HepG2 (cell line): Measurements from ENCODE around the gene RAC3. TPM values are rescaled to one million over a fixed set of nuclear protein-coding genes. Genes with fewer than 3 reads are reported as not detected.

Experiments used
- BCL6 ChIP-seq: IDR thresholded peaks from 2 replicates; pipeline ENCODE4 v1.6.1; 2016; ENCODE audit warnings: missing genetic modification reagents, missing compliant biosample characterization
- CBX2 ChIP-seq, 2 experiments: fragments of 200-600 bp in 1 of 2; sonication (generic); formaldehyde crosslinking in 1 of 2; IDR thresholded peaks; 2 replicates each; pipeline versions ENCODE4 v1.7.0 to v1.8.1; 2018 to 2022; ENCODE audit warnings: low read depth in 2 of 2, low read length in 1 of 2, mild to moderate bottlenecking in 1 of 2, missing genetic modification reagents in 1 of 2
- CEBPG ChIP-seq: IDR thresholded peaks from 2 replicates; pipeline ENCODE4 v1.6.1; 2016
- FOSL1 ChIP-seq: sonication (generic); formaldehyde crosslinking; IDR thresholded peaks from 2 replicates; pipeline ENCODE4 v1.9.0; 2021; ENCODE audit warnings: missing genetic modification reagents, borderline replicate concordance
- JDP2 ChIP-seq: sonication (generic); formaldehyde crosslinking; IDR thresholded peaks from 2 replicates; pipeline ENCODE4 v1.8.1; 2022; ENCODE audit warnings: missing genetic modification reagents, borderline replicate concordance
- MAF1 ChIP-seq: sonication (generic); formaldehyde crosslinking; IDR thresholded peaks from 2 replicates; pipeline ENCODE4 v1.5.0; 2020; ENCODE audit warnings: missing genetic modification reagents, borderline replicate concordance
- MBD4 ChIP-seq: IDR thresholded peaks from 2 replicates; pipeline ENCODE4 v1.6.1; 2012; ENCODE audit warnings: low read length, inconsistent platforms, borderline replicate concordance
- MIER3 ChIP-seq: IDR thresholded peaks from 2 replicates; pipeline ENCODE4 v1.6.1; 2016; ENCODE audit warnings: missing compliant biosample characterization, borderline replicate concordance
- MYNN ChIP-seq: sonication (generic); formaldehyde crosslinking; IDR thresholded peaks from 2 replicates; pipeline ENCODE4 v1.4.0; 2020; ENCODE audit warnings: mild to moderate bottlenecking, low read depth, missing genetic modification reagents
- NCOA5 ChIP-seq: sonication (generic); formaldehyde crosslinking; IDR thresholded peaks from 2 replicates; pipeline ENCODE4 v1.4.0; 2020; ENCODE audit warnings: missing genetic modification reagents
- NFYC ChIP-seq: IDR thresholded peaks from 2 replicates; pipeline ENCODE4 v1.6.1; 2016; ENCODE audit warnings: missing genetic modification reagents, missing compliant biosample characterization
- NR1H2 ChIP-seq: sonication (generic); formaldehyde crosslinking; IDR thresholded peaks from 2 replicates; pipeline ENCODE4 v1.8.1; 2022; ENCODE audit warnings: low read depth, missing genetic modification reagents, borderline replicate concordance
- NR2F2 ChIP-seq: IDR thresholded peaks from 2 replicates; pipeline ENCODE4 v1.6.1; 2012; ENCODE audit warnings: low read depth, inconsistent platforms, borderline replicate concordance
- SAP130 ChIP-seq: IDR thresholded peaks from 2 replicates; pipeline ENCODE4 v1.6.1; 2016; ENCODE audit warnings: low read depth
- SRSF4 ChIP-seq: fragments of 200-400 bp; formaldehyde crosslinking; IDR thresholded peaks from one replicate; pipeline ENCODE4 v1.6.1; 2018; ENCODE audit warnings: mild to moderate bottlenecking, low read depth, low read length, moderate library complexity; ENCODE audit not compliant: poor library complexity, severe bottlenecking
- STAG1 ChIP-seq: sonication (generic); formaldehyde crosslinking; IDR thresholded peaks from 2 replicates; pipeline ENCODE4 v1.4.0; 2020; ENCODE audit warnings: missing genetic modification reagents
- SUZ12 ChIP-seq: fragments of 150-350 bp; IDR thresholded peaks from 2 replicates; pipeline ENCODE4 v1.6.1; 2014; ENCODE audit warnings: low read depth, low read length
- TGIF2 ChIP-seq: IDR thresholded peaks from 2 replicates; pipeline ENCODE4 v1.6.1; 2016; ENCODE audit warnings: control low read depth, missing compliant biosample characterization
- THAP11 ChIP-seq: IDR thresholded peaks from 2 replicates; pipeline ENCODE4 v1.6.1; 2016; ENCODE audit warnings: missing biosample characterization, missing genetic modification reagents
- YY1 ChIP-seq: IDR thresholded peaks from 2 replicates; pipeline ENCODE4 v1.6.1; 2011; ENCODE audit warnings: low read length, low read depth, moderate library complexity, mild to moderate bottlenecking; ENCODE audit not compliant: insufficient read depth, insufficient replicate concordance
- ZNF33B ChIP-seq: sonication (generic); formaldehyde crosslinking; IDR thresholded peaks from 2 replicates; pipeline ENCODE4 v1.5.1; 2020; ENCODE audit warnings: mild to moderate bottlenecking, missing genetic modification reagents
- ZNF34 ChIP-seq: sonication (generic); formaldehyde crosslinking; IDR thresholded peaks from 2 replicates; pipeline ENCODE4 v1.4.0; 2020; ENCODE audit warnings: mild to moderate bottlenecking, missing genetic modification reagents, borderline replicate concordance
- ZNF451 ChIP-seq: sonication (generic); formaldehyde crosslinking; IDR thresholded peaks from 2 replicates; pipeline ENCODE4 v1.5.0; 2020; ENCODE audit warnings: mild to moderate bottlenecking, missing genetic modification reagents
- ZNF530 ChIP-seq: sonication (generic); formaldehyde crosslinking; IDR thresholded peaks from 2 replicates; pipeline ENCODE4 v1.5.0; 2020; ENCODE audit warnings: low read depth, mild to moderate bottlenecking, missing genetic modification reagents
- ZNF557 ChIP-seq: sonication (generic); formaldehyde crosslinking; IDR thresholded peaks from 2 replicates; pipeline ENCODE4 v1.4.0; 2020; ENCODE audit warnings: missing genetic modification reagents
- ZNF839 ChIP-seq: sonication (generic); formaldehyde crosslinking; IDR thresholded peaks from 2 replicates; pipeline ENCODE4 v1.4.0; 2020; ENCODE audit warnings: missing genetic modification reagents, mild to moderate bottlenecking, borderline replicate concordance
- polyA plus RNA-seq, 8 experiments: library from polyadenylated mRNA; depleted of rRNA in 3 of 8; stranded (reverse) in 7 of 8; unstranded in 1 of 8; fragments of >200 nt; fragmentation: Illumina TruSeq in 4 of 8; extraction: Trizol in 4 of 8; gene quantifications; 2 replicates each; pipeline versions ENCODE4 v1.2.1 to v1.2.3, GENCODE V29; 2011 to 2016; ENCODE audit warnings: low read depth in 4 of 8, missing spikeins in 1 of 8, mixed read lengths in 1 of 8; ENCODE audit not compliant: insufficient read depth in 1 of 8
- total RNA-seq, 5 experiments: library from RNA; depleted of rRNA; stranded (reverse); fragments of >200 nt; fragmentation: Illumina TruSeq; extraction: Trizol; gene quantifications; 2 replicates each; pipeline ENCODE4 v1.2.3, GENCODE V29; 2016; ENCODE audit warnings: low read depth in 1 of 5
- TF ChIP-seq, protein P1 (sequence below): sonication (generic); formaldehyde crosslinking; IDR thresholded peaks from 2 replicates; pipeline ENCODE4 v1.4.0; 2020; ENCODE audit warnings: mild to moderate bottlenecking, missing genetic modification reagents, borderline replicate concordance
- TF ChIP-seq, protein P2 (sequence below): sonication (generic); formaldehyde crosslinking; IDR thresholded peaks from 2 replicates; pipeline ENCODE4 v1.4.0; 2020; ENCODE audit warnings: missing genetic modification reagents

RAC3 gene
- total and polyA plus RNA-seq, 2 of the 13 experiments (the other 11 are each of a cell fraction or from before 2014, with no cell fraction given), result 10.5 to 21.3 TPM

DNA sequence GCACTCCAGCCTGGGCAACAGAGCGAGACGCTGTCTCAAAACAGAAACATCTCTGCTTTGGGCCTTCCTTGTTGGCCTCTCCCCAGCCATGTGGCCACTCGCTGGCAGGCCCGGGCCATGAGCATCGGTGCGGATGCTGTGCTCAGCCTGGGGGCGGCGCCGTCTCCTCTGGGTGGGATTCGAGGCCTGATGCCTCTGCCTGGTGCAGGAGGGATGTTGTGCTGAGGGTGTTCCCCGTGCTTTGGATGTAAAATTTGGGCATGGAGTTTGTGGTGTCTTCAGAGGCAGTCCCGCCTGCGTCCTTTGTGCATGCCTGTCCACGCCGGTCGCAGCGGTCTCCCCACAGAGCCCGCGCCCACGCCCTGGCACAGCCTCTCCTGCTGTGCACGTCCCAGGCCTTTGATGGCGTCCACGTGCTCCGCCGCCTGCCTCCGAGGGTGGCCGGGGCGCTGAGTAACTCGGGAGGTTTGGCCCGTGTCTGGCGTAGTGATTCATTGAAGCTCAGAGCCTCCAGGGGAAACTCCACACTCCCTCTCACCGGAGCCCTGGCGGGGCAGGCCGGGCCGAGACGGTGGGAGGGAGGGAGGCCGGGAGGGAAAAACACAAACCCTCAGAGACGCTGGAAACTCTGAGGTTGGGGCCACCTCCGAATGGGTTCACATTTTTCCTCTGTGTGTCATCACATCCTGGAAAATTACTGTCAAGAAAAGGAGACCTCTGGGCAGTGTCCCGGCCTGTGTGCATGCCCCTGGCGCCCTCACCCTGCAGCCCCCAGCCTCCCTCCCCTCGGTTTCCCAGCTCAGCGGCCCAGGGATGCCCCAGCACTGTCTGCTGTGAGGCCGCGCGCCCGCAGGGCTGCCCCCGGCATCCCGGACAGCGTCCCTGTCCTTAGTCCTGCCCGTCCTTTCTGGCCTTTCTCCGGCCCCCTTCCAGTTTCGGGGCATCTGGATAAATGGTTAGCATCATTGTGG is 27.8 kb upstream of the RAC3 start (continued):
- TF ChIP-seq MBD4, result no peak
- TF ChIP-seq CEBPG (CRISPR knock-in tag), result peak; percentile 31; the same call in 1 of the 2 replicates
- TF ChIP-seq ZNF34, result peak; percentile 76
- TF ChIP-seq MYNN (CRISPR knock-in tag), result peak; percentile 71; the same call in 1 of the 2 replicates
- no peak for TF ChIP-seq SRSF4
- TF ChIP-seq MAF1 (CRISPR knock-in tag), result peak; percentile 73; the same call in 1 of the 2 replicates
- TF ChIP-seq MIER3 (CRISPR knock-in tag), result peak; percentile 62; the same call in 1 of the 2 replicates
- 0 out of 2 replicates have a peak, but pooled peaks have one; percentile 16 for TF ChIP-seq TGIF2 (CRISPR knock-in tag)
- TF ChIP-seq SUZ12, result no peak
- TF ChIP-seq BCL6 (CRISPR knock-in tag), result no peak; the same call in 1 of the 2 replicates
- TF ChIP-seq ZNF451 (CRISPR knock-in tag), result 0 out of 2 replicates have a peak, but pooled peaks have one; percentile 69
- TF ChIP-seq THAP11 (CRISPR knock-in tag), result peak; percentile 67; the same call in 1 of the 2 replicates
- TF ChIP-seq NCOA5 (CRISPR knock-in tag), result no peak
- TF ChIP-seq, protein P1, sequence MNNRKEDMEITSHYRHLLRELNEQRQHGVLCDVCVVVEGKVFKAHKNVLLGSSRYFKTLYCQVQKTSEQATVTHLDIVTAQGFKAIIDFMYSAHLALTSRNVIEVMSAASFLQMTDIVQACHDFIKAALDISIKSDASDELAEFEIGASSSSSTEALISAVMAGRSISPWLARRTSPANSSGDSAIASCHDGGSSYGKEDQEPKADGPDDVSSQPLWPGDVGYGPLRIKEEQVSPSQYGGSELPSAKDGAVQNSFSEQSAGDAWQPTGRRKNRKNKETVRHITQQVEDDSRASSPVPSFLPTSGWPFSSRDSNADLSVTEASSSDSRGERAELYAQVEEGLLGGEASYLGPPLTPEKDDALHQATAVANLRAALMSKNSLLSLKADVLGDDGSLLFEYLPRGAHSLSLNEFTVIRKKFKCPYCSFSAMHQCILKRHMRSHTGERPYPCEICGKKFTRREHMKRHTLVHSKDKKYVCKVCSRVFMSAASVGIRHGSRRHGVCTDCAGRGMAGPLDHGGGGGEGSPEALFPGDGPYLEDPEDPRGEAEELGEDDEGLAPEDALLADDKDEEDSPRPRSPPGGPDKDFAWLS (CRISPR knock-in tag), result no peak; the same call in none of the 2 replicates
- TF ChIP-seq, protein P2, sequence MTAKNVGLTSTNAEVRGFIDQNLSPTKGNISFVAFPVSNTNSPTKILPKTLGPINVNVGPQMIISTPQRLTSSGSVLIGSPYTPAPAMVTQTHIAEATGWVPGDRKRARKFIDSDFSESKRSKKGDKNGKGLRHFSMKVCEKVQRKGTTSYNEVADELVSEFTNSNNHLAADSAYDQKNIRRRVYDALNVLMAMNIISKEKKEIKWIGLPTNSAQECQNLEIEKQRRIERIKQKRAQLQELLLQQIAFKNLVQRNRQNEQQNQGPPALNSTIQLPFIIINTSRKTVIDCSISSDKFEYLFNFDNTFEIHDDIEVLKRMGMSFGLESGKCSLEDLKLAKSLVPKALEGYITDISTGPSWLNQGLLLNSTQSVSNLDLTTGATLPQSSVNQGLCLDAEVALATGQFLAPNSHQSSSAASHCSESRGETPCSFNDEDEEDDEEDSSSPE, result peak; percentile 63
- peak; percentile 89 for TF ChIP-seq SAP130 (CRISPR knock-in tag)
- TF ChIP-seq ZNF33B (CRISPR knock-in tag), result 0 out of 2 replicates have a peak, but pooled peaks have one; percentile 70
- no peak for TF ChIP-seq CBX2 (IDR thresholded peaks at IDR 0.05; ENCODE audit: low read depth, low read length)
- TF ChIP-seq CBX2 (CRISPR knock-in tag; IDR thresholded peaks at IDR 0.05; ENCODE audit: low read depth), result 0 out of 2 replicates have a peak, but pooled peaks have one; percentile 42
- TF ChIP-seq STAG1 (CRISPR knock-in tag), result peak; percentile 36
- no peak for TF ChIP-seq ZNF530 (CRISPR knock-in tag)
- TF ChIP-seq FOSL1 (CRISPR knock-in tag), result peak; percentile 39; the same call in 1 of the 2 replicates
- TF ChIP-seq NR1H2 (CRISPR knock-in tag), result no peak
- no peak for TF ChIP-seq JDP2 (CRISPR knock-in tag)
- TF ChIP-seq NR2F2, result no peak
- TF ChIP-seq NFYC (CRISPR knock-in tag), result no peak; the same call in 1 of the 2 replicates
- TF ChIP-seq YY1, result peak; percentile 10
- TF ChIP-seq ZNF839 (CRISPR knock-in tag), result peak; percentile 63; the same call in 1 of the 2 replicates
- no peak for TF ChIP-seq ZNF557 (CRISPR knock-in tag)
